Loucy (cell line): ENCODE measurements around the gene STX5.
"Not testable (repeated sequence)": the region's sequence is repeated elsewhere in the genome, so short reads cannot be mapped to it uniquely, and the experiment has no call there.

Experiments used
- H2AFZ ChIP-seq: fragments of 200-600 bp; sonication (generic); 2 replicates; pipeline ENCODE4 v1.6.0; 2016; ENCODE audit warnings: antibody characterized with exemption, mild to moderate bottlenecking, low read length, moderate library complexity
- H3F3A ChIP-seq: fragments of 200-600 bp; 2 replicates; pipeline ENCODE4 v1.6.0; 2016; ENCODE audit warnings: antibody characterized with exemption, low read depth, mild to moderate bottlenecking
- H3K27me3 ChIP-seq: fragments of 200-600 bp; sonication (generic); 2 replicates; pipeline ENCODE4 v1.6.1; 2014; ENCODE audit warnings: low read length, mild to moderate bottlenecking; ENCODE audit not compliant: insufficient read depth, poor library complexity, severe bottlenecking
- H3K36me3 ChIP-seq: fragments of 200-600 bp; sonication (generic); 2 replicates; pipeline ENCODE4 v1.6.1; 2016; ENCODE audit warnings: low read length; ENCODE audit not compliant: insufficient read depth
- H3K4me1 ChIP-seq: fragments of 200-600 bp; sonication (generic); 2 replicates; pipeline ENCODE4 v1.5.1; 2014; ENCODE audit warnings: low read length, mild to moderate bottlenecking; ENCODE audit not compliant: insufficient read depth, poor library complexity, severe bottlenecking
- H3K4me2 ChIP-seq: fragments of 200-600 bp; sonication (generic); 2 replicates; pipeline ENCODE4 v1.6.0; 2014; ENCODE audit warnings: antibody characterized with exemption, low read length, low read depth, mild to moderate bottlenecking; ENCODE audit not compliant: poor library complexity, severe bottlenecking
- H3K4me3 ChIP-seq: fragments of 200-600 bp; sonication (generic); 2 replicates; pipeline ENCODE4 v1.5.1; 2014; ENCODE audit warnings: low read length, mild to moderate bottlenecking, mixed read lengths; ENCODE audit not compliant: poor library complexity, severe bottlenecking
- H3K79me2 ChIP-seq: fragments of 200-600 bp; sonication (generic); 2 replicates; pipeline ENCODE4 v1.6.1; 2014; ENCODE audit warnings: low read length; ENCODE audit not compliant: insufficient read depth
- H3K9ac ChIP-seq: fragments of 200-600 bp; sonication (generic); 2 replicates; pipeline ENCODE4 v1.6.0; 2014; ENCODE audit warnings: mild to moderate bottlenecking, low read depth, low read length, moderate library complexity; ENCODE audit not compliant: poor library complexity, severe bottlenecking
- H3K9me2 ChIP-seq: fragments of 200-600 bp; sonication (generic); replicated peaks from 2 replicates; pipeline ENCODE4 v1.6.1; 2016; ENCODE audit warnings: low read depth, low read length, mixed read lengths
- H3K9me3 ChIP-seq: fragments of 200-600 bp; sonication (generic); 2 replicates; pipeline ENCODE4 v1.6.1; 2014; ENCODE audit warnings: mild to moderate bottlenecking, antibody characterized with exemption, low read length, low read depth; ENCODE audit not compliant: insufficient read depth
- H4K20me1 ChIP-seq: fragments of 200-600 bp; sonication (generic); 2 replicates; pipeline ENCODE4 v1.6.0; 2014; ENCODE audit warnings: antibody characterized with exemption, low read length, mild to moderate bottlenecking; ENCODE audit not compliant: insufficient read depth, poor library complexity, severe bottlenecking
- EZH2phosphoT487 ChIP-seq: fragments of 200-600 bp; IDR thresholded peaks from 2 replicates; pipeline ENCODE4 v1.6.1; 2018; ENCODE audit warnings: antibody characterized with exemption, mild to moderate bottlenecking, moderate library complexity, borderline replicate concordance
- TF ChIP-seq, protein P1 (sequence below): fragments of 200-600 bp; sonication (generic); conservative IDR thresholded peaks from 2 replicates; pipeline ENCODE4 v1.5.1; 2014; ENCODE audit warnings: mild to moderate bottlenecking, antibody characterized with exemption, low read length

The STX5 gene

DNA sequence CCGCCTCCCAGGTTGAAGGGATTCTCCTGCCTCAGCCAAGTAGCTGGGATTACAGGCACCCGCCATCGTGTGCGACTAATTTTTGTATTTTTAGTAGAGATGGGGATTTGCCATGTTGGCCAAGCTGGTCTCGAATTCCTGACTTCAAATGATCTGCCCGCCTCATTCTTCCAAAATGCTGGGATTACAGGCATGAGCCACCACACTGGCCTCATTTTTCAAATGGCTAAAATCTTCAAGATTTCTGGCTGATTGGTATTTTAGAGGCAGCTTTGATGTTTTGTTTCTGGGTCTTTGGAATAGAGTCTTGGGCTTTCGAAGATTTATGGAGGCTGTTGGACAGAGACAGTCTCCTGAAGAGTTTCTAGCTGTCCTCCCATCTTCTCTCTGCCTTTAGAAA is 43.0 kb upstream of the STX5 start:
- TF ChIP-seq EZH2phosphoT487 = no peak
- TF ChIP-seq, protein P1, sequence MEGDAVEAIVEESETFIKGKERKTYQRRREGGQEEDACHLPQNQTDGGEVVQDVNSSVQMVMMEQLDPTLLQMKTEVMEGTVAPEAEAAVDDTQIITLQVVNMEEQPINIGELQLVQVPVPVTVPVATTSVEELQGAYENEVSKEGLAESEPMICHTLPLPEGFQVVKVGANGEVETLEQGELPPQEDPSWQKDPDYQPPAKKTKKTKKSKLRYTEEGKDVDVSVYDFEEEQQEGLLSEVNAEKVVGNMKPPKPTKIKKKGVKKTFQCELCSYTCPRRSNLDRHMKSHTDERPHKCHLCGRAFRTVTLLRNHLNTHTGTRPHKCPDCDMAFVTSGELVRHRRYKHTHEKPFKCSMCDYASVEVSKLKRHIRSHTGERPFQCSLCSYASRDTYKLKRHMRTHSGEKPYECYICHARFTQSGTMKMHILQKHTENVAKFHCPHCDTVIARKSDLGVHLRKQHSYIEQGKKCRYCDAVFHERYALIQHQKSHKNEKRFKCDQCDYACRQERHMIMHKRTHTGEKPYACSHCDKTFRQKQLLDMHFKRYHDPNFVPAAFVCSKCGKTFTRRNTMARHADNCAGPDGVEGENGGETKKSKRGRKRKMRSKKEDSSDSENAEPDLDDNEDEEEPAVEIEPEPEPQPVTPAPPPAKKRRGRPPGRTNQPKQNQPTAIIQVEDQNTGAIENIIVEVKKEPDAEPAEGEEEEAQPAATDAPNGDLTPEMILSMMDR = no peak
- no peaks in the 10 kb centered on the region for H3K9me2 ChIP-seq
- no peak overlapping the region for H2AFZ ChIP-seq
- H3K9me3 ChIP-seq = no peaks in the 10 kb centered on the region
- no peak overlapping the region for H3K4me2 ChIP-seq
- no peaks in the 10 kb centered on the region; the same call in 1 of the 2 replicates for H3K36me3 ChIP-seq
- H4K20me1 ChIP-seq = no peaks in the 10 kb centered on the region
- peaks cover 4% of the 10 kb centered on the region for H3K4me1 ChIP-seq
- H3K4me3 ChIP-seq = no peak overlapping the region
- no peak overlapping the region for H3K9ac ChIP-seq
- H3F3A ChIP-seq = no peaks in the 10 kb centered on the region
- no peaks in the 10 kb centered on the region for H3K27me3 ChIP-seq
- peaks cover 13% of the 10 kb centered on the region; the same call in 1 of the 2 replicates for H3K79me2 ChIP-seq

- Histone ChIP-seq H3K4me2 (no peak overlapping the region), H3K27me3 (no peaks in the 10 kb centered on the region), H2AFZ (no peak overlapping the region), H3K9me2 (no peaks in the 10 kb centered on the region), H3K79me2 (peaks cover 11% of the 10 kb centered on the region; the same call in 1 of the 2 replicates), H4K20me1 (no peaks in the 10 kb centered on the region), H3K4me1 (peaks cover 11% of the 10 kb centered on the region), H3K9ac (no peak overlapping the region), H3F3A (no peaks in the 10 kb centered on the region), H3K4me3 (no peak overlapping the region), H3K9me3 (no peaks in the 10 kb centered on the region), H3K36me3 (no peaks in the 10 kb centered on the region)
- no peak for TF ChIP-seq EZH2phosphoT487
- TF ChIP-seq, protein P1 = no peak
Observed at GRCh38 chr11:62865635-62866034, 33.8 kb upstream of the STX5 start.

DNA sequence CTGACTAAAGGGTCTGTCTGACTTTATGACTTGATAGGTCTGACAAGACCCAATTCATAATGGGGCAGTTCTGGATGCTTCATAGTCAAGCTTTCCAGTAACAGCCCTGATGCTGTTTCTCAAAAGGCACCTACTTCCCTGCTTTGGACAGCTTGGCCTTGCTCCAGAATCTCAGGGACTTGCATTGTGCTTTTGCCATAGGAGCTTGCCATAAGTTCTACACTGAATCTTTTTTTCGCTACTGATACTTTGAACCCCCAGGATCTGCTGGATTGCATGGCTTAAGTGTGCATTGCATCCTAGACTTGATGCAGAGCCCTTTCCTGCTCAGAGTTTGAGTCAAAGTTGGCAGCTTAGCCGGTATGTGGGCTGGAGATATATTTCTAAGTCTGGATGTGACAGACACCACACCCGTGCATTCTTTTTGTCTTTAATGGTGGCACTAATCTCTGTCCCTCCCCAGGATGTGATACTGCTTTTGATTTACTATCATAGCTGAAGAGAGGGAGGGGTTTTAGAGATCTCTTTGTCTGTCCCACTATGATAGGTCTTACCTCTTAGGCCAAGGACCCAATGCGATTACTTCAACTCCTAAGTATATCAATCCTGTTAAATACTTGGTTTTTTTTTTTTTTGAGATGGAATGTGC is 32.0 kb upstream of the STX5 start:
- peaks cover 11% of the 10 kb centered on the region for H3K4me1 ChIP-seq
- no peaks in the 10 kb centered on the region for H3K27me3 ChIP-seq
- no peak overlapping the region for H3K4me2 ChIP-seq
- peak overlapping the region; percentile 24 for H3K9ac ChIP-seq
- H3K79me2 ChIP-seq = peaks cover 20% of the 10 kb centered on the region; the same call in 1 of the 2 replicates
- no peaks in the 10 kb centered on the region for H3F3A ChIP-seq
- TF ChIP-seq, protein P1 = no peak
- TF ChIP-seq EZH2phosphoT487 = no peak
- H3K4me3 ChIP-seq = no peak overlapping the region
- H4K20me1 ChIP-seq = no peaks in the 10 kb centered on the region
- H3K9me3 ChIP-seq = no peaks in the 10 kb centered on the region
- H3K9me2 ChIP-seq = no peaks in the 10 kb centered on the region
- H2AFZ ChIP-seq = no peak overlapping the region
- no peaks in the 10 kb centered on the region for H3K36me3 ChIP-seq

- Histone ChIP-seq H3K4me2 (peak overlapping the region; percentile 44), H3K4me1 (peaks cover 24% of the 10 kb centered on the region), H3K9ac (peak overlapping the region; percentile 47), H3K79me2 (peaks cover 37% of the 10 kb centered on the region)
- not testable (repeated sequence) for H3K9me3 ChIP-seq, H3F3A ChIP-seq, H4K20me1 ChIP-seq, H3K27me3 ChIP-seq, H2AFZ ChIP-seq, H3K4me3 ChIP-seq, H3K36me3 ChIP-seq, H3K9me2 ChIP-seq
Observed at GRCh38 chr11:62861564-62862192, 29.8 kb upstream of the STX5 start.
